GM12878 (cell line): ENCODE results near the gene PRLH. TPM values are rescaled to one million over a fixed set of nuclear protein-coding genes. Genes with fewer than 3 reads are reported as not detected.

Experiments
- ASH2L ChIP-seq: fragments of 300-600, 200-600 bp; sonication (generic); IDR thresholded peaks from 2 replicates; pipeline ENCODE4 v1.6.1; 2017; ENCODE audit warnings: low read depth, mild to moderate bottlenecking, borderline replicate concordance
- ATF7 ChIP-seq: fragments of 450-650 bp; IDR thresholded peaks from 2 replicates; pipeline ENCODE4 v1.6.1; 2016; ENCODE audit warnings: low read depth, mild to moderate bottlenecking
- CBX3 ChIP-seq: fragments of 200-600 bp; sonication (generic); IDR thresholded peaks from 2 replicates; pipeline ENCODE4 v1.6.1; 2016; ENCODE audit warnings: low read depth, borderline replicate concordance
- CREM ChIP-seq: IDR thresholded peaks from 2 replicates; pipeline ENCODE4 v1.6.1; 2014; ENCODE audit warnings: antibody characterized with exemption, low read depth
- ETV6 ChIP-seq, 2 experiments: fragments of 450-650 bp in 1 of 2; IDR thresholded peaks in 1 of 2; conservative IDR thresholded peaks in 1 of 2; 2 replicates each; pipeline ENCODE4 v1.6.1; 2014; ENCODE audit warnings: antibody characterized with exemption in 1 of 2, borderline replicate concordance in 1 of 2, low read depth in 1 of 2, mild to moderate bottlenecking in 1 of 2, moderate library complexity in 1 of 2
- HDGF ChIP-seq: fragments of 450-650 bp; IDR thresholded peaks from 2 replicates; pipeline ENCODE4 v1.6.1; 2016; ENCODE audit warnings: antibody characterized with exemption
- IKZF1 ChIP-seq: fragments of 450-650 bp; conservative IDR thresholded peaks from 2 replicates; pipeline ENCODE4 v1.6.1; 2017; ENCODE audit warnings: antibody characterized with exemption, mild to moderate bottlenecking
- KLF5 ChIP-seq: fragments of 450-650 bp; IDR thresholded peaks from 2 replicates; pipeline ENCODE4 v1.6.1; 2014; ENCODE audit warnings: mild to moderate bottlenecking; ENCODE audit not compliant: partially characterized antibody
- MEF2B ChIP-seq: fragments of 450-650 bp; IDR thresholded peaks from 2 replicates; pipeline ENCODE4 v1.6.1; 2018; ENCODE audit warnings: mild to moderate bottlenecking, moderate library complexity; ENCODE audit not compliant: partially characterized antibody, poor library complexity, severe bottlenecking
- MTA3 ChIP-seq: IDR thresholded peaks from 2 replicates; pipeline ENCODE4 v1.6.1; 2012; ENCODE audit warnings: low read length, inconsistent platforms, borderline replicate concordance
- NFXL1 ChIP-seq: fragments of 450-650 bp; IDR thresholded peaks from 2 replicates; pipeline ENCODE4 v1.6.1; 2017; ENCODE audit warnings: antibody characterized with exemption, mild to moderate bottlenecking, borderline replicate concordance
- RBBP5 ChIP-seq: fragments of 200-600 bp; sonication (generic); conservative IDR thresholded peaks from 2 replicates; pipeline ENCODE4 v1.6.1; 2016
- SIX5 ChIP-seq: IDR thresholded peaks from 2 replicates; pipeline ENCODE4 v1.6.1; 2011; ENCODE audit warnings: mild to moderate bottlenecking, low read depth, low read length, moderate library complexity; ENCODE audit not compliant: severe bottlenecking
- SMARCA5 ChIP-seq: fragments of 450-650 bp; IDR thresholded peaks from 2 replicates; pipeline ENCODE4 v1.6.1; 2017; ENCODE audit warnings: mild to moderate bottlenecking
- SPI1 ChIP-seq: IDR thresholded peaks from 2 replicates; pipeline ENCODE4 v1.6.1; 2011; ENCODE audit warnings: low read depth, mild to moderate bottlenecking, low read length, moderate library complexity, borderline replicate concordance; ENCODE audit not compliant: insufficient read depth
- TAF1 ChIP-seq: IDR thresholded peaks from 2 replicates; pipeline ENCODE4 v1.6.1; 2011; ENCODE audit warnings: mild to moderate bottlenecking, low read depth, low read length, borderline replicate concordance
- ZNF207 ChIP-seq: fragments of 450-650 bp; IDR thresholded peaks from 2 replicates; pipeline ENCODE4 v1.6.1; 2014; ENCODE audit warnings: antibody characterized with exemption, mild to moderate bottlenecking, borderline replicate concordance
- ZNF24 ChIP-seq: fragments of 450-650 bp; IDR thresholded peaks from 2 replicates; pipeline ENCODE4 v1.6.1; 2017; ENCODE audit warnings: antibody characterized with exemption, mild to moderate bottlenecking
- ZZZ3 ChIP-seq: IDR thresholded peaks from 2 replicates; pipeline ENCODE4 v1.6.1; 2011; ENCODE audit warnings: low read depth; ENCODE audit not compliant: control insufficient read depth, insufficient read length
- polyA plus RNA-seq, 11 experiments: library from polyadenylated mRNA; depleted of rRNA in 4 of 11; unstranded in 6 of 11; stranded (reverse) in 5 of 11; fragments of >200 nt; fragmentation: Nextera tagmentation in 4 of 11; fragmentation: Illumina TruSeq in 1 of 11; extraction: Ambion mirVana in 4 of 11; extraction: Trizol in 1 of 11; gene quantifications; 1 replicate in 1 of 11; 2 replicates in 10 of 11; pipeline versions ENCODE4 v1.2.1 to v1.2.3, GENCODE V29; 2011 to 2016; ENCODE audit warnings: inconsistent platforms in 2 of 11, missing spikeins in 2 of 11, low read depth in 1 of 11
- total RNA-seq, 4 experiments: library from RNA; depleted of rRNA in 3 of 4; stranded (reverse); fragments of >200 nt in 3 of 4; fragmentation: Illumina TruSeq in 1 of 4; extraction: Trizol in 1 of 4; gene quantifications; 2 replicates each; pipeline versions ENCODE4 v1.2.1 to v1.2.3, GENCODE V29; 2013 to 2021
- TF ChIP-seq, protein P1 (sequence below): IDR thresholded peaks from 2 replicates; pipeline ENCODE4 v1.6.1; 2012; ENCODE audit warnings: mild to moderate bottlenecking, low read depth, low read length
- TF ChIP-seq, protein P2 (sequence below): fragments of 450-650 bp; IDR thresholded peaks from 2 replicates; pipeline ENCODE4 v1.6.1; 2014; ENCODE audit warnings: mild to moderate bottlenecking
- TF ChIP-seq, protein P3 (sequence below): fragments of 450-650 bp; IDR thresholded peaks from 2 replicates; pipeline ENCODE4 v1.6.1; 2016; ENCODE audit warnings: mild to moderate bottlenecking, moderate library complexity, borderline replicate concordance

Gene PRLH
- total and polyA plus RNA-seq, 10 of the 15 experiments (the other 5 are each of a cell fraction or from before 2014, with no cell fraction given): not detected

DNA sequence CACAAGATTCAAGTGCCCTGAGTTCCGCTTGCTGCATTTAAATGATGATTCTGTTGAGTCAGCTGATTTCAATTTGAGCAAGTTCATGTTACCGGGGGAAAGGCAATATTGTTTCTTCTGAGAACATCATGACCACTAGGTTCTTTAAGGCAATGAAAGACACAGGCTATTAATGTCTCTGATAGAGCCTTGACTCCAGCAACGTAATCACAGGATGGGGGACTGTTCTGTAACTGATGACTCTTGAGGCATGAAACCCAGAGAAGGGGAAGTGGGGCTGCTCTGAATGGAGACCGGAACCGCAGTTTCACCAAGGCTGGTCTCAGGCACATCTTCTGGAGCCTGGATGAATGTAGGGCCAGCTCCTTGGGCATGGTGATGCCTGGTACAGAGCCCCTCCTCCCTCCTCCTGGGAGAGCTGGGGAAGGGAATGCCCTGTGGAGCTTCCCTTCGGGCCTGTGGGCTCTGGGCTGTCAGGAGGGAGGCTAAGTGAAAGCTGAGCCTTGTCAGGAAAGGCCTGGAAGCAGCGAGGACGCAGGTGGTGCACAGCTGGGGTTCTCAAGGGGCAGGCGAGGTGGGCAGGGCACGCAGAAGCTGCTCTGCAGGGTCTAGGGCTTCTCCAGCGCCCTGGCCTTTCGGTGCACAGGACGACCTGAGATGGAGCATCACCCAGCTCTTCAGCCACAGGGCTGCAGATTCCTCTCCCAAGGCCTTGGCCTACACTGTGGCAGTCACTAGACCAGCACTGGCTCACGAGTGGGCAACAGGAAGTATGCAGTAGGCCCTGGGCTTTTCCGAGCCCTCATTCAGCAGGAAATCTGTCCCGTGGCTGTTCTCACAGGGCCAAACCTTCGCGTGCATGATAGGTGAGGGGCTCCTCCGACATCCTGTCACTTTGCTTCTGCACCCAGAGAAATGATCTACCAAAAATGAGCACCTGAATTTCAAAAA is 36.6 kb upstream of the PRLH start (continued):
- TF ChIP-seq, protein P1, sequence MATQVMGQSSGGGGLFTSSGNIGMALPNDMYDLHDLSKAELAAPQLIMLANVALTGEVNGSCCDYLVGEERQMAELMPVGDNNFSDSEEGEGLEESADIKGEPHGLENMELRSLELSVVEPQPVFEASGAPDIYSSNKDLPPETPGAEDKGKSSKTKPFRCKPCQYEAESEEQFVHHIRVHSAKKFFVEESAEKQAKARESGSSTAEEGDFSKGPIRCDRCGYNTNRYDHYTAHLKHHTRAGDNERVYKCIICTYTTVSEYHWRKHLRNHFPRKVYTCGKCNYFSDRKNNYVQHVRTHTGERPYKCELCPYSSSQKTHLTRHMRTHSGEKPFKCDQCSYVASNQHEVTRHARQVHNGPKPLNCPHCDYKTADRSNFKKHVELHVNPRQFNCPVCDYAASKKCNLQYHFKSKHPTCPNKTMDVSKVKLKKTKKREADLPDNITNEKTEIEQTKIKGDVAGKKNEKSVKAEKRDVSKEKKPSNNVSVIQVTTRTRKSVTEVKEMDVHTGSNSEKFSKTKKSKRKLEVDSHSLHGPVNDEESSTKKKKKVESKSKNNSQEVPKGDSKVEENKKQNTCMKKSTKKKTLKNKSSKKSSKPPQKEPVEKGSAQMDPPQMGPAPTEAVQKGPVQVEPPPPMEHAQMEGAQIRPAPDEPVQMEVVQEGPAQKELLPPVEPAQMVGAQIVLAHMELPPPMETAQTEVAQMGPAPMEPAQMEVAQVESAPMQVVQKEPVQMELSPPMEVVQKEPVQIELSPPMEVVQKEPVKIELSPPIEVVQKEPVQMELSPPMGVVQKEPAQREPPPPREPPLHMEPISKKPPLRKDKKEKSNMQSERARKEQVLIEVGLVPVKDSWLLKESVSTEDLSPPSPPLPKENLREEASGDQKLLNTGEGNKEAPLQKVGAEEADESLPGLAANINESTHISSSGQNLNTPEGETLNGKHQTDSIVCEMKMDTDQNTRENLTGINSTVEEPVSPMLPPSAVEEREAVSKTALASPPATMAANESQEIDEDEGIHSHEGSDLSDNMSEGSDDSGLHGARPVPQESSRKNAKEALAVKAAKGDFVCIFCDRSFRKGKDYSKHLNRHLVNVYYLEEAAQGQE: no peak
- no peak for TF ChIP-seq RBBP5
- peak; percentile 51; the same call in 1 of the 2 replicates for TF ChIP-seq ATF7
- no peak for TF ChIP-seq KLF5
- TF ChIP-seq CBX3: no peak
- TF ChIP-seq ZZZ3: no peak
- no peak for TF ChIP-seq HDGF
- TF ChIP-seq, protein P2, sequence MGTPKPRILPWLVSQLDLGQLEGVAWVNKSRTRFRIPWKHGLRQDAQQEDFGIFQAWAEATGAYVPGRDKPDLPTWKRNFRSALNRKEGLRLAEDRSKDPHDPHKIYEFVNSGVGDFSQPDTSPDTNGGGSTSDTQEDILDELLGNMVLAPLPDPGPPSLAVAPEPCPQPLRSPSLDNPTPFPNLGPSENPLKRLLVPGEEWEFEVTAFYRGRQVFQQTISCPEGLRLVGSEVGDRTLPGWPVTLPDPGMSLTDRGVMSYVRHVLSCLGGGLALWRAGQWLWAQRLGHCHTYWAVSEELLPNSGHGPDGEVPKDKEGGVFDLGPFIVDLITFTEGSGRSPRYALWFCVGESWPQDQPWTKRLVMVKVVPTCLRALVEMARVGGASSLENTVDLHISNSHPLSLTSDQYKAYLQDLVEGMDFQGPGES: no peak
- no peak for TF ChIP-seq MTA3
- TF ChIP-seq ETV6 (conservative IDR thresholded peaks at IDR 0.05 in 1 of 2, IDR thresholded peaks at IDR 0.05 in 1 of 2; ENCODE audit: borderline replicate concordance in 1 of 2, low read depth in 1 of 2): peak in 1 of 2 experiments; percentile 67; a peak in 2 of 4 replicates
- no peak for TF ChIP-seq ASH2L
- TF ChIP-seq MEF2B: no peak
- peak; percentile 98 for TF ChIP-seq SPI1
- no peak for TF ChIP-seq SIX5
- TF ChIP-seq NFXL1: no peak
- peak; percentile 55 for TF ChIP-seq IKZF1
- TF ChIP-seq ZNF24: no peak
- TF ChIP-seq TAF1: no peak
- TF ChIP-seq ZNF207: no peak
- TF ChIP-seq, protein P3, sequence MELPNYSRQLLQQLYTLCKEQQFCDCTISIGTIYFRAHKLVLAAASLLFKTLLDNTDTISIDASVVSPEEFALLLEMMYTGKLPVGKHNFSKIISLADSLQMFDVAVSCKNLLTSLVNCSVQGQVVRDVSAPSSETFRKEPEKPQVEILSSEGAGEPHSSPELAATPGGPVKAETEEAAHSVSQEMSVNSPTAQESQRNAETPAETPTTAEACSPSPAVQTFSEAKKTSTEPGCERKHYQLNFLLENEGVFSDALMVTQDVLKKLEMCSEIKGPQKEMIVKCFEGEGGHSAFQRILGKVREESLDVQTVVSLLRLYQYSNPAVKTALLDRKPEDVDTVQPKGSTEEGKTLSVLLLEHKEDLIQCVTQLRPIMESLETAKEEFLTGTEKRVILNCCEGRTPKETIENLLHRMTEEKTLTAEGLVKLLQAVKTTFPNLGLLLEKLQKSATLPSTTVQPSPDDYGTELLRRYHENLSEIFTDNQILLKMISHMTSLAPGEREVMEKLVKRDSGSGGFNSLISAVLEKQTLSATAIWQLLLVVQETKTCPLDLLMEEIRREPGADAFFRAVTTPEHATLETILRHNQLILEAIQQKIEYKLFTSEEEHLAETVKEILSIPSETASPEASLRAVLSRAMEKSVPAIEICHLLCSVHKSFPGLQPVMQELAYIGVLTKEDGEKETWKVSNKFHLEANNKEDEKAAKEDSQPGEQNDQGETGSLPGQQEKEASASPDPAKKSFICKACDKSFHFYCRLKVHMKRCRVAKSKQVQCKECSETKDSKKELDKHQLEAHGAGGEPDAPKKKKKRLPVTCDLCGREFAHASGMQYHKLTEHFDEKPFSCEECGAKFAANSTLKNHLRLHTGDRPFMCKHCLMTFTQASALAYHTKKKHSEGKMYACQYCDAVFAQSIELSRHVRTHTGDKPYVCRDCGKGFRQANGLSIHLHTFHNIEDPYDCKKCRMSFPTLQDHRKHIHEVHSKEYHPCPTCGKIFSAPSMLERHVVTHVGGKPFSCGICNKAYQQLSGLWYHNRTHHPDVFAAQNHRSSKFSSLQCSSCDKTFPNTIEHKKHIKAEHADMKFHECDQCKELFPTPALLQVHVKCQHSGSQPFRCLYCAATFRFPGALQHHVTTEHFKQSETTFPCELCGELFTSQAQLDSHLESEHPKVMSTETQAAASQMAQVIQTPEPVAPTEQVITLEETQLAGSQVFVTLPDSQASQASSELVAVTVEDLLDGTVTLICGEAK: no peak
- no peak for TF ChIP-seq SMARCA5
- peak; percentile 44; the same call in 1 of the 2 replicates for TF ChIP-seq CREM
